GM10248 (cell line): ENCODE data around the gene FLII.

Source experiments
- CTCF ChIA-PET: fragments of 300-600 bp; sonication (Branson Sonifier 250); formaldehyde crosslinking; extraction: SDS; loops from one replicate; lab custom pipeline; 2021; ENCODE audit warnings: antibody characterized with exemption; lab: Yijun Ruan, JAX
- POLR2A ChIA-PET: fragments of 350-650 bp; sonication (Branson Sonifier 250); formaldehyde crosslinking; extraction: SDS; loops from one replicate; lab custom pipeline; 2020; ENCODE audit warnings: antibody characterized with exemption; lab: Yijun Ruan, JAX
- DNase-seq: peaks from one replicate; pipeline ENCODE4 v3.0.0; 2012; ENCODE audit errors: extremely low spot score
- CTCF ChIP-seq: IDR thresholded peaks from 2 replicates; pipeline ENCODE4 v1.5.1; 2012; ENCODE audit warnings: mild to moderate bottlenecking, low read depth; ENCODE audit errors: extremely low read depth, missing control alignments, control extremely low read depth

FLII gene

GRCh38 chr17:18250259-18250658 lies 8.3 kb downstream of the FLII start:
- ChIA-PET POLR2A (no interaction called here), CTCF (interaction anchor here (1.1 kb wide), 1 partner anchor 23 kb away, joined by 3 read pairs; no protein-coding TSS in a partner anchor)
- TF ChIP-seq CTCF: no peak
- no peak for DNase-seq

- ChIA-PET CTCF (interaction anchor here (0.6 to 2.9 kb wide), 12 partner anchors 9 to 59 kb away, joined by 3 to 27 read pairs (median 4); partner anchors contain the start of genes FLII and MIEF2), POLR2A (no interaction called here)
Measured at GRCh38 chr17:18248811-18249210, 9.7 kb downstream of the FLII start.

GRCh38 chr17:18248300-18248731 lies 10.2 kb downstream of the FLII start:
- ChIA-PET CTCF (interaction anchor here (1.0 to 2.9 kb wide), 12 partner anchors 8 to 60 kb away, joined by 3 to 27 read pairs (median 4); partner anchors contain the start of genes FLII and MIEF2), POLR2A (no interaction called here)
- TF ChIP-seq CTCF: peak; percentile 77
- DNase-seq: peak; percentile 89

More at GRCh38 chr17:18248811-18249210, 9.7 kb downstream of the FLII start:
- no peak for TF ChIP-seq CTCF
- no peak for DNase-seq

- CTCF ChIA-PET: interaction anchor here (0.6 to 2.9 kb wide), 12 partner anchors 9 to 436 kb away, joined by 3 to 27 read pairs (median 4); partner anchors contain the start of genes FLII and MIEF2
- POLR2A ChIA-PET: no interaction called here
- DNase-seq: no peak
- TF ChIP-seq CTCF: no peak
Measured at GRCh38 chr17:18247613-18248001, 10.9 kb downstream of the FLII start.

GRCh38 chr17:18246880-18247612 lies 11.5 kb downstream of the FLII start:
- TF ChIP-seq CTCF: no peak
- CTCF ChIA-PET: interaction anchor here (0.6 to 2.9 kb wide), 11 partner anchors 9 to 437 kb away, joined by 3 to 27 read pairs (median 4); partner anchors contain the start of genes FLII and MIEF2
- POLR2A ChIA-PET: no interaction called here
- no peak for DNase-seq

GRCh38 chr17:18246109-18246725 lies 12.3 kb downstream of the FLII start:
- POLR2A ChIA-PET: no interaction called here
- DNase-seq: no peak
- no peak for TF ChIP-seq CTCF
- CTCF ChIA-PET: no interaction called here
